ENCODE measurements around the gene MRPS6.

The MRPS6 gene

GRCh38 chr21:34083357-34083756, 10.0 kb downstream of the MRPS6 start:
- no peak overlapping the region for H3K9ac ChIP-seq (ENCODE audit: low read length in 2 of 2)
- H3K9me3 ChIP-seq (ENCODE audit: control insufficient read depth in 2 of 2, low read length in 2 of 2): no peaks in the 10 kb centered on the region
- peaks cover 3 to 7% of the 10 kb centered on the region in 2 donors for H3K36me3 ChIP-seq (ENCODE audit: control insufficient read depth in 2 of 2, insufficient read depth in 2 of 2, low read length in 2 of 2)
- H3K27me3 ChIP-seq (ENCODE audit: control insufficient read depth in 1 of 2, insufficient read depth in 2 of 2, low read length in 2 of 2): no peaks in the 10 kb centered on the region
- peaks cover 12% of the 10 kb centered on the region for H3K4me1 ChIP-seq (ENCODE audit: control insufficient read depth, insufficient read depth, low read length)
- H3K4me3 ChIP-seq (ENCODE audit: low read length in 2 of 2): no peak overlapping the region
- no peak overlapping the region for H3K27ac ChIP-seq (ENCODE audit: low read length)

GRCh38 chr21:34085129-34085528, 11.8 kb downstream of the MRPS6 start:
- Histone ChIP-seq H3K4me1 (ENCODE audit: control insufficient read depth, insufficient read depth, low read length) (peaks cover 12% of the 10 kb centered on the region), H3K4me3 (ENCODE audit: low read length in 2 of 2) (no peak overlapping the region), H3K36me3 (ENCODE audit: control insufficient read depth in 2 of 2, insufficient read depth in 2 of 2, low read length in 2 of 2) (peaks cover 3 to 7% of the 10 kb centered on the region in 2 donors), H3K9me3 (ENCODE audit: control insufficient read depth in 2 of 2, low read length in 2 of 2) (no peaks in the 10 kb centered on the region), H3K9ac (ENCODE audit: low read length in 2 of 2) (no peak overlapping the region), H3K27me3 (ENCODE audit: control insufficient read depth in 1 of 2, insufficient read depth in 2 of 2, low read length in 2 of 2) (no peaks in the 10 kb centered on the region), H3K27ac (ENCODE audit: low read length) (no peak overlapping the region)

DNA sequence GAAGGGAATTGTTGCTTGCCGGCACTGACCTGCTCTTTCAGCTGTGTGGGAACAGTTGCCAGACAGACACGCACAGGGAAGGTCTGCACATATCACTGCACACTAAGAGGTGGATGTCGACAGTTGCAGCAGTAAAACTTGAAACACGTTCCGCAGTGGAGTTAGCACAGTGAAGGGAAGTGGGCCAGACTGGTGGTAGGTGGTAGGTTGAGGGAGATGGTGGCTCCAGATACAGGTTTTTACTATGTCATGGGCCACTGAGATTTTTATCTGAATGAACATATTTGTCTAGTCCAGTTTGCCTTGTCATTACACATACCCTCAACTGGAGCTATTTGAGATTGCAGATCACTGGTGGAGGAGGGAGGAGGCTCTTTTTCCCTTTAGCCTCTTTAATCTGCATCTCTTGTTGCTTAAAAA, 13.5 kb downstream of the MRPS6 start:
- H3K4me3 ChIP-seq (ENCODE audit: low read length in 2 of 2): peak overlapping the region in 1 of 2 donors; percentile 24
- peaks cover 4% of the 10 kb centered on the region for H3K4me1 ChIP-seq (ENCODE audit: control insufficient read depth, insufficient read depth, low read length)
- no peaks in the 10 kb centered on the region for H3K27me3 ChIP-seq (ENCODE audit: control insufficient read depth in 1 of 2, insufficient read depth in 2 of 2, low read length in 2 of 2)
- H3K36me3 ChIP-seq (ENCODE audit: control insufficient read depth in 2 of 2, insufficient read depth in 2 of 2, low read length in 2 of 2): peaks cover 2 to 3% of the 10 kb centered on the region in 2 donors
- no peaks in the 10 kb centered on the region for H3K9me3 ChIP-seq (ENCODE audit: control insufficient read depth in 2 of 2, low read length in 2 of 2)
- H3K9ac ChIP-seq (ENCODE audit: low read length in 2 of 2): no peak overlapping the region
- H3K27ac ChIP-seq (ENCODE audit: low read length): no peak overlapping the region

DNA sequence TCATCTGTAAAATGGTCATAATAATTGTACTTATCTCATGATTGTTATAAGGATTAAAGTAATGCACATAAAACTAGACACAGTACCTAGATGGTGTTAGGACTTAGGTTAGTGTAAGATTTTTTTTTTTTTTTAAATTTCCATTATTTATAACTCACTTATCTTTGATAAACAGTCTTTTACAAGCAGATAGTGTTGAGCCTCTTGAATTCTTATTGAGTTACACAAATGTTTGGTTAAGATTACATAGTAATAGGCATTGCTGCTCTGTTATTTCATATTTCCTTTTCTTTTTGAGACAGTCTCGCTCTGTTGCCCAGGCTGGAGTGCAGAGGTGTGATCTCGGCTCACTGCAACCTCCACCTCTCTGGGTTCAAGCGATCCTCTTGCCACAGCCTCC, 15.4 kb downstream of the MRPS6 start:
- Histone ChIP-seq H3K27me3 (ENCODE audit: control insufficient read depth in 1 of 2, insufficient read depth in 2 of 2, low read length in 2 of 2) (no peaks in the 10 kb centered on the region), H3K4me3 (ENCODE audit: low read length in 2 of 2) (no peak overlapping the region), H3K36me3 (ENCODE audit: control insufficient read depth in 2 of 2, insufficient read depth in 2 of 2, low read length in 2 of 2) (no peaks in the 10 kb centered on the region), H3K27ac (ENCODE audit: low read length) (no peak overlapping the region), H3K9me3 (ENCODE audit: control insufficient read depth in 2 of 2, low read length in 2 of 2) (no peaks in the 10 kb centered on the region), H3K4me1 (ENCODE audit: control insufficient read depth, insufficient read depth, low read length) (peaks cover 4% of the 10 kb centered on the region), H3K9ac (ENCODE audit: low read length in 2 of 2) (no peak overlapping the region)

- Histone ChIP-seq H3K4me1 (ENCODE audit: control insufficient read depth, insufficient read depth, low read length) (peaks cover 4% of the 10 kb centered on the region), H3K9me3 (ENCODE audit: control insufficient read depth in 2 of 2, low read length in 2 of 2) (no peaks in the 10 kb centered on the region), H3K4me3 (ENCODE audit: low read length in 2 of 2) (no peak overlapping the region), H3K27ac (ENCODE audit: low read length) (no peak overlapping the region), H3K27me3 (ENCODE audit: control insufficient read depth in 1 of 2, insufficient read depth in 2 of 2, low read length in 2 of 2) (no peaks in the 10 kb centered on the region), H3K9ac (ENCODE audit: low read length in 2 of 2) (no peak overlapping the region), H3K36me3 (ENCODE audit: control insufficient read depth in 2 of 2, insufficient read depth in 2 of 2, low read length in 2 of 2) (peaks cover 11% of the 10 kb centered on the region in 2 donors)
These were observed 17.7 kb downstream of the MRPS6 start for GRCh38 chr21:34091032-34091431.

GRCh38 chr21:34091607-34092006, 18.2 kb downstream of the MRPS6 start:
- no peaks in the 10 kb centered on the region for H3K27me3 ChIP-seq (ENCODE audit: control insufficient read depth in 1 of 2, insufficient read depth in 2 of 2, low read length in 2 of 2)
- H3K9me3 ChIP-seq (ENCODE audit: control insufficient read depth in 2 of 2, low read length in 2 of 2): no peaks in the 10 kb centered on the region
- peaks cover 5% of the 10 kb centered on the region for H3K4me1 ChIP-seq (ENCODE audit: control insufficient read depth, insufficient read depth, low read length)

DNA sequence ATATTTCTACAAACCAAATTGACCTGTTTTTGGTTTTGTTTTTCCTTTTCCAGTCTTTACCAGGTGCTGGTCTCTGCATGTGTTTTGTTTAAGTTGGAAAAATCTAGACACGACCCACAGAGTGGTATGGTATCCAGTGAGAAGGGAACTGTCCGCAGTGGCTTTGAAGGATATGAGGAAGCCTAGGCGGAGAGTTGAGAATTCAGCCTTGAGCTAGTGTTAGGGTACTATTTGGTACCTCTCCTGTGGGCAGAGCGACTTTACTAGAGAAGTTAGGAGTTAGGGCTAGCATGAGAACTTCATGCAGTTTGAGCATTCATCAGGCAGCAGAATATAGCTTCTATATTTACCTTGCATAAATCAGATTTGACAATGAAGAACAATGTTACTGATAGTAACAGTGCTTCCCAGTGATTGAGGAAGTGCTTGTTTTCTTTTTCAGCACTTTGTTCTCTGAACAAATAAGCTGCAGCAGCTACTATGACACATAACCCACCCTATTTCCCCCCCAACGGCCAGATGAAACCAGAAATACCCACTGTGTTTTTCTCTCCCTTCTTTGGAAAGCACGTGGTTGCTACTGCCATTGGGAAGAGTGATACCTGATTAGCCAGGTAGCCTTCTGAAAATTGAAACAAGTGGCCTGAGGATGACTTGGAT, 19.0 kb downstream of the MRPS6 start:
- Histone ChIP-seq H3K27ac (ENCODE audit: low read length) (no peak overlapping the region), H3K4me3 (ENCODE audit: low read length in 2 of 2) (no peak overlapping the region), H3K4me1 (ENCODE audit: control insufficient read depth, insufficient read depth, low read length) (peaks cover 5% of the 10 kb centered on the region), H3K9ac (ENCODE audit: low read length in 2 of 2) (no peak overlapping the region), H3K27me3 (ENCODE audit: control insufficient read depth in 1 of 2, insufficient read depth in 2 of 2, low read length in 2 of 2) (no peaks in the 10 kb centered on the region), H3K36me3 (ENCODE audit: control insufficient read depth in 2 of 2, insufficient read depth in 2 of 2, low read length in 2 of 2) (peaks cover 18 to 21% of the 10 kb centered on the region in 2 donors), H3K9me3 (ENCODE audit: control insufficient read depth in 2 of 2, low read length in 2 of 2) (no peaks in the 10 kb centered on the region)

More at GRCh38 chr21:34091607-34092006, 18.2 kb downstream of the MRPS6 start:
- peaks cover 16 to 17% of the 10 kb centered on the region in 2 donors for H3K36me3 ChIP-seq (ENCODE audit: control insufficient read depth in 2 of 2, insufficient read depth in 2 of 2, low read length in 2 of 2)
- no peak overlapping the region for H3K27ac ChIP-seq (ENCODE audit: low read length)
- H3K9ac ChIP-seq (ENCODE audit: low read length in 2 of 2): no peak overlapping the region
- H3K4me3 ChIP-seq (ENCODE audit: low read length in 2 of 2): no peak overlapping the region

- H3K9ac ChIP-seq (ENCODE audit: low read length in 2 of 2): no peak overlapping the region
- H3K27ac ChIP-seq (ENCODE audit: low read length): no peak overlapping the region
- peaks cover 7% of the 10 kb centered on the region for H3K4me1 ChIP-seq (ENCODE audit: control insufficient read depth, insufficient read depth, low read length)
These were observed 19.7 kb downstream of the MRPS6 start for GRCh38 chr21:34093083-34093482.

GRCh38 chr21:34094949-34095348, 21.6 kb downstream of the MRPS6 start:
- no peaks in the 10 kb centered on the region for H3K27me3 ChIP-seq (ENCODE audit: control insufficient read depth in 1 of 2, insufficient read depth in 2 of 2, low read length in 2 of 2)
- peaks cover 7% of the 10 kb centered on the region for H3K4me1 ChIP-seq (ENCODE audit: control insufficient read depth, insufficient read depth, low read length)
- H3K36me3 ChIP-seq (ENCODE audit: control insufficient read depth in 2 of 2, insufficient read depth in 2 of 2, low read length in 2 of 2): peaks cover 18 to 21% of the 10 kb centered on the region in 2 donors
- H3K27ac ChIP-seq (ENCODE audit: low read length): no peak overlapping the region
- no peaks in the 10 kb centered on the region for H3K9me3 ChIP-seq (ENCODE audit: control insufficient read depth in 2 of 2, low read length in 2 of 2)
- no peak overlapping the region for H3K9ac ChIP-seq (ENCODE audit: low read length in 2 of 2)
- H3K4me3 ChIP-seq (ENCODE audit: low read length in 2 of 2): no peak overlapping the region

More at GRCh38 chr21:34093083-34093482, 19.7 kb downstream of the MRPS6 start:
- Histone ChIP-seq H3K27me3 (ENCODE audit: control insufficient read depth in 1 of 2, insufficient read depth in 2 of 2, low read length in 2 of 2) (no peaks in the 10 kb centered on the region), H3K36me3 (ENCODE audit: control insufficient read depth in 2 of 2, insufficient read depth in 2 of 2, low read length in 2 of 2) (peaks cover 18 to 21% of the 10 kb centered on the region in 2 donors), H3K4me3 (ENCODE audit: low read length in 2 of 2) (no peak overlapping the region), H3K9me3 (ENCODE audit: control insufficient read depth in 2 of 2, low read length in 2 of 2) (no peaks in the 10 kb centered on the region)

DNA sequence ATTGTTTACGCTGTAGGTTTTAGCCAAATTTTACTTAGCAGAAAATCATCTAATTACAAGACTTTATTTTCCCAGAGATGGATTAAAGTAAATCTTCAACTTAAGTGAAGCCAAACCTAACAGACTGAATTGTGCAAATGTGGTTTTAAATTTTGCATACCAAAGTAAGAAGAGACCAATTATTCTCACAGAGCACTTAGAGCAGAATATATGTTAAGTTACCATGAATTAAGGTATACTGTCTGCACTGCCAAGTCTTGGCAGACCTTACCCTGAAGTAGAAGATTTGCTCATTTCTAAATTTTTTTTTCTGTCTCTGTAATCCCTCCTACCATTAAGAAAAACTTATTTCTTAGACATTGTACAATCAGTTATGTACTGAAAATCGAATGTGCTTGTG, 24.1 kb downstream of the MRPS6 start:
- Histone ChIP-seq H3K9me3 (ENCODE audit: control insufficient read depth in 2 of 2, low read length in 2 of 2) (no peaks in the 10 kb centered on the region), H3K27me3 (ENCODE audit: control insufficient read depth in 1 of 2, insufficient read depth in 2 of 2, low read length in 2 of 2) (no peaks in the 10 kb centered on the region), H3K9ac (ENCODE audit: low read length in 2 of 2) (no peak overlapping the region), H3K27ac (ENCODE audit: low read length) (no peak overlapping the region), H3K4me1 (ENCODE audit: control insufficient read depth, insufficient read depth, low read length) (peaks cover 7% of the 10 kb centered on the region), H3K36me3 (ENCODE audit: control insufficient read depth in 2 of 2, insufficient read depth in 2 of 2, low read length in 2 of 2) (peaks cover 18 to 21% of the 10 kb centered on the region in 2 donors), H3K4me3 (ENCODE audit: low read length in 2 of 2) (no peak overlapping the region)

DNA sequence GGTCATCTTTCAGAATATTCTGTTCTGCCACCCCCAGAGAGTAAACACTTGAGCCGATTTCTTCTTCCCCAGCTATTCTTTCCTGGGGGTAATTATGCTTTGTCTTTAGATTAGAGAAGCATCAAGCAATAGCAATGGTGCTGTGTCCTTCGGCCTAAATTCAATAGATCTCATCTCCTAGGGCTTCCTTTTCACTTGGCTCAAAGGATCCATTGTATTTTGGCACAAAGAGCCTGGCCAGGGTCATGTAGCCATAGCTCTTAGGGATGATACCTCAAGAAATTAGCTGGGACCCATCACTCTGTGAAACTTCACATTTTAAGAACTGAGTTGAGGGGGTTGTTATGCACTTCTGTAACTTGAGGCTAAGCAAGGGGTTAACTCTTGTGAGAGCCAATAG, 27.0 kb downstream of the MRPS6 start:
- H3K4me1 ChIP-seq (ENCODE audit: control insufficient read depth, insufficient read depth, low read length): peaks cover 7% of the 10 kb centered on the region
- no peaks in the 10 kb centered on the region for H3K9me3 ChIP-seq (ENCODE audit: control insufficient read depth in 2 of 2, low read length in 2 of 2)
- H3K27ac ChIP-seq (ENCODE audit: low read length): no peak overlapping the region
- peaks cover 13 to 16% of the 10 kb centered on the region in 2 donors for H3K36me3 ChIP-seq (ENCODE audit: control insufficient read depth in 2 of 2, insufficient read depth in 2 of 2, low read length in 2 of 2)
- no peaks in the 10 kb centered on the region for H3K27me3 ChIP-seq (ENCODE audit: control insufficient read depth in 1 of 2, insufficient read depth in 2 of 2, low read length in 2 of 2)
- no peak overlapping the region for H3K9ac ChIP-seq (ENCODE audit: low read length in 2 of 2)
- H3K4me3 ChIP-seq (ENCODE audit: low read length in 2 of 2): no peak overlapping the region
